ENCODE results near the gene COA7. TPM values are rescaled to one million over a fixed set of nuclear protein-coding genes. Genes with fewer than 3 reads are reported as not detected.

COA7 gene
- total and polyA plus RNA-seq, 10 of the 15 experiments (the other 5 are each of a cell fraction or from before 2014, with no cell fraction given): 7.5 to 20.2 (median 15.4) TPM

GRCh38 chr1:52636721-52637695 lies 61.1 kb downstream of the COA7 start:
- H3K9ac ChIP-seq (ENCODE audit: control insufficient read depth, insufficient read depth, low read length): peak overlapping the region; percentile 56; the same call in 1 of the 2 replicates
- peak; percentile 86 for FAIRE-seq
- TF ChIP-seq ZZZ3 (IDR thresholded peaks at IDR 0.05; ENCODE audit: control insufficient read depth, insufficient read length, low read depth): no peak
- TF ChIP-seq SREBF1 (IDR thresholded peaks at IDR 0.05; ENCODE audit: low read length): peak; percentile 48; the same call in 1 of the 2 replicates
- peak; percentile 55 for TF ChIP-seq NKRF (conservative IDR thresholded peaks at IDR 0.05)
- no peak for TF ChIP-seq KAT2A (conservative IDR thresholded peaks at IDR 0.05; ENCODE audit: control insufficient read depth, low read depth, low read length)
- peak; percentile 81; the same call in 1 of the 2 replicates for TF ChIP-seq TBL1XR1 (IDR thresholded peaks at IDR 0.05; ENCODE audit: low read depth, low read length)
- TF ChIP-seq NBN (IDR thresholded peaks at IDR 0.05): peak; percentile 73
- TF ChIP-seq ZBTB33 (IDR thresholded peaks at IDR 0.05): no peak
- TF ChIP-seq SIX5 (IDR thresholded peaks at IDR 0.05; ENCODE audit: low read depth, low read length, severe bottlenecking): no peak
- TF ChIP-seq HCFC1 (IDR thresholded peaks at IDR 0.05; ENCODE audit: low read length): no peak
- TF ChIP-seq PAX5 (IDR thresholded peaks at IDR 0.05; ENCODE audit: borderline replicate concordance, low read depth, low read length): peak; percentile 96
- TF ChIP-seq IRF4 (IDR thresholded peaks at IDR 0.05; ENCODE audit: low read depth, low read length): peak; percentile 97
- no peak for TF ChIP-seq NFYA (IDR thresholded peaks at IDR 0.05; ENCODE audit: borderline replicate concordance, low read depth, low read length)
- TF ChIP-seq BMI1 (IDR thresholded peaks at IDR 0.05; ENCODE audit: borderline replicate concordance): peak; percentile 70
- TF ChIP-seq TCF3 (IDR thresholded peaks at IDR 0.05; ENCODE audit: borderline replicate concordance, insufficient read depth, low read depth, low read length): peak; percentile 47; the same call in 1 of the 2 replicates
- peak; percentile 64; the same call in 1 of the 2 replicates for TF ChIP-seq BCL11A (IDR thresholded peaks at IDR 0.05; ENCODE audit: low read depth, low read length)
- no peak for TF ChIP-seq SREBF2 (IDR thresholded peaks at IDR 0.05; ENCODE audit: low read length)
- peak; percentile 56 for TF ChIP-seq ATF7 (IDR thresholded peaks at IDR 0.05; ENCODE audit: low read depth)
- no peak; the same call in none of the 2 replicates for TF ChIP-seq PKNOX1 (IDR thresholded peaks at IDR 0.05)

More at GRCh38 chr1:52636721-52637695, 61.1 kb downstream of the COA7 start:
- H3K9me3 ChIP-seq (replicated peaks; ENCODE audit: control insufficient read depth, insufficient read depth, low read length): no peaks in the 10 kb centered on the region; the same call in 2 of the 3 replicates
- H3K79me2 ChIP-seq (ENCODE audit: control insufficient read depth, insufficient read depth, low read length): no peaks in the 10 kb centered on the region
- no peaks in the 10 kb centered on the region for H3K36me3 ChIP-seq (ENCODE audit: control insufficient read depth in 2 of 2, insufficient read depth in 2 of 2, low read length in 1 of 2)
- peaks cover 1 to 8% of the 10 kb centered on the region in 2 experiments; a peak in 2 of 4 replicates for H3K27me3 ChIP-seq (replicated peaks in 1 of 2; ENCODE audit: control insufficient read depth in 2 of 2, insufficient read depth in 2 of 2, low read length in 1 of 2)
- no TSS peak for BruUV-seq (replicated peaks)
- DNase-seq (ENCODE audit: low read depth, low spot score): peak; percentile 87
- H3K27ac ChIP-seq (ENCODE audit: control insufficient read depth, insufficient read depth): peak overlapping the region; percentile 83
- CTCF ChIA-PET: no interaction called here
- H3K4me1 ChIP-seq (ENCODE audit: control insufficient read depth, insufficient read depth, low read length): peaks cover 43% of the 10 kb centered on the region
- peak; percentile 89 for ATAC-seq
- peak overlapping the region; percentile 47 for H2AFZ ChIP-seq (ENCODE audit: control insufficient read depth, low read depth, low read length)
- SMC1A ChIA-PET (ENCODE audit: uncharacterized antibody, unreplicated experiment): interaction anchor here (0.6 to 4.0 kb wide), 10 partner anchors 15 to 497 kb away, joined by 3 to 26 read pairs (median 4); partner anchors contain the start of gene GPX7
- in situ Hi-C loops (cut with MboI) (no loop called here), intact Hi-C loops (cut with micrococcal nuclease; ENCODE audit: unreplicated experiment) (no loop called here)
- RAD21 ChIA-PET (ENCODE audit: unreplicated experiment): interaction anchor here (0.8 to 2.0 kb wide), 4 partner anchors 22 to 84 kb away, joined by 3 to 11 read pairs (median 4); partner anchors contain the start of gene TUT4
- H3K4me2 ChIP-seq (ENCODE audit: control insufficient read depth, insufficient read depth): peak overlapping the region; percentile 94
- no peaks in the 10 kb centered on the region for H4K20me1 ChIP-seq (ENCODE audit: control insufficient read depth, insufficient read depth)
- POLR2A ChIA-PET: interaction anchor here (0.6 to 1.8 kb wide), 4 partner anchors 22 to 114 kb away, joined by 3 to 6 read pairs (median 4); no protein-coding TSS in a partner anchor
- H3K4me3 ChIP-seq: no peak overlapping the region; the same call in 1 of the 2 replicates
- 2% methylated on average over 11 of the region's 11 CpGs for WGBS (ENCODE audit: insufficient coverage, insufficient replicate concordance, low lambda C conversion rate, missing lambda C conversion rate)
